HepG2 (cell line): Measurements from ENCODE around the gene ARHGEF1. TPM values are rescaled to one million over a fixed set of nuclear protein-coding genes. Genes with fewer than 3 reads are reported as not detected.

Source experiments
- AKNA ChIP-seq: sonication (generic); formaldehyde crosslinking; IDR thresholded peaks from 2 replicates; pipeline ENCODE4 v1.4.0; 2020; ENCODE audit warnings: missing genetic modification reagents, borderline replicate concordance
- FOSL2 ChIP-seq: sonication (generic); formaldehyde crosslinking; IDR thresholded peaks from 2 replicates; pipeline ENCODE4 v1.4.0; 2020; ENCODE audit warnings: missing genetic modification reagents
- HCFC1 ChIP-seq: fragments of 150-350 bp; IDR thresholded peaks from 2 replicates; pipeline ENCODE4 v1.6.1; 2014; ENCODE audit warnings: low read depth, low read length
- HNRNPL ChIP-seq: fragments of 200-400 bp; formaldehyde crosslinking; IDR thresholded peaks from 2 replicates; pipeline ENCODE4 v1.6.1; 2017; ENCODE audit warnings: mild to moderate bottlenecking, low read depth, low read length
- KDM5A ChIP-seq: fragments of 200-600 bp; sonication (generic); IDR thresholded peaks from 2 replicates; pipeline ENCODE4 v1.7.0; 2018; ENCODE audit warnings: antibody characterized with exemption, mild to moderate bottlenecking, low read length, borderline replicate concordance
- MAX ChIP-seq: IDR thresholded peaks from 2 replicates; pipeline ENCODE4 v1.6.1; 2012; ENCODE audit warnings: inconsistent platforms
- NCOA2 ChIP-seq: sonication (generic); formaldehyde crosslinking; IDR thresholded peaks from 2 replicates; pipeline ENCODE4 v1.8.0; 2022; ENCODE audit warnings: inconsistent platforms
- REST ChIP-seq, 2 experiments: IDR thresholded peaks; 2 replicates each; pipeline ENCODE4 v1.6.1; 2011 to 2012; ENCODE audit warnings: low read length in 2 of 2, borderline replicate concordance in 1 of 2, low read depth in 1 of 2, mild to moderate bottlenecking in 1 of 2, moderate library complexity in 1 of 2
- ZIK1 ChIP-seq: sonication (generic); formaldehyde crosslinking; IDR thresholded peaks from 2 replicates; pipeline ENCODE4 v1.5.0; 2020; ENCODE audit warnings: mild to moderate bottlenecking, low read depth, missing genetic modification reagents, borderline replicate concordance
- ZNF430 ChIP-seq: sonication (generic); formaldehyde crosslinking; IDR thresholded peaks from 2 replicates; pipeline ENCODE4 v1.9.0; 2021; ENCODE audit warnings: mild to moderate bottlenecking, missing genetic modification reagents
- ZNF503 ChIP-seq: sonication (generic); formaldehyde crosslinking; IDR thresholded peaks from 2 replicates; pipeline ENCODE4 v1.4.0; 2020; ENCODE audit warnings: missing genetic modification reagents
- ZNF609 ChIP-seq: sonication (generic); formaldehyde crosslinking; IDR thresholded peaks from 2 replicates; pipeline ENCODE4 v1.4.0; 2020; ENCODE audit warnings: mild to moderate bottlenecking, missing genetic modification reagents, borderline replicate concordance
- polyA plus RNA-seq, 8 experiments: library from polyadenylated mRNA; depleted of rRNA in 3 of 8; stranded (reverse) in 7 of 8; unstranded in 1 of 8; fragments of >200 nt; fragmentation: Illumina TruSeq in 4 of 8; extraction: Trizol in 4 of 8; gene quantifications; 2 replicates each; pipeline versions ENCODE4 v1.2.1 to v1.2.3, GENCODE V29; 2011 to 2016; ENCODE audit warnings: low read depth in 4 of 8, missing spikeins in 1 of 8, mixed read lengths in 1 of 8; ENCODE audit not compliant: insufficient read depth in 1 of 8
- total RNA-seq, 5 experiments: library from RNA; depleted of rRNA; stranded (reverse); fragments of >200 nt; fragmentation: Illumina TruSeq; extraction: Trizol; gene quantifications; 2 replicates each; pipeline ENCODE4 v1.2.3, GENCODE V29; 2016; ENCODE audit warnings: low read depth in 1 of 5

ARHGEF1 gene
- total and polyA plus RNA-seq, 2 of the 13 experiments (the other 11 are each of a cell fraction or from before 2014, with no cell fraction given) = 33.7 to 34.7 TPM

GRCh38 chr19:41860419-41861115 lies 22.4 kb upstream of the ARHGEF1 start (continued):
- TF ChIP-seq ZNF609 (CRISPR knock-in tag) (no peak), REST (IDR thresholded peaks at IDR 0.05; ENCODE audit: borderline replicate concordance in 1 of 2, low read depth in 1 of 2, low read length in 2 of 2) (no peak), FOSL2 (CRISPR knock-in tag) (no peak), ZNF430 (CRISPR knock-in tag) (no peak), ZIK1 (CRISPR knock-in tag) (no peak), ZNF503 (no peak), AKNA (CRISPR knock-in tag) (no peak; the same call in 1 of the 2 replicates), MAX (no peak), NCOA2 (CRISPR knock-in tag) (no peak), HNRNPL (0 out of 2 replicates have a peak, but pooled peaks have one; percentile 14), HCFC1 (no peak), KDM5A (peak; percentile 62; the same call in 1 of the 2 replicates)
